GM23248 (cell line): ENCODE results near the gene BCL6. TPM values are rescaled to one million over a fixed set of nuclear protein-coding genes. Genes with fewer than 3 reads are reported as not detected.

Source experiments
- DNase-seq: peaks from one replicate; pipeline ENCODE4 v3.0.0-alpha.2; 2015
- H2AFZ ChIP-seq: fragments of 200-600 bp; sonication (generic); 2 replicates; pipeline ENCODE4 v1.6.1; 2016; ENCODE audit warnings: antibody characterized with exemption
- H3F3A ChIP-seq: fragments of 200-600 bp; sonication (generic); 2 replicates; pipeline ENCODE4 v1.6.1; 2016; ENCODE audit warnings: mild to moderate bottlenecking, antibody characterized with exemption, mixed run types; ENCODE audit not compliant: insufficient read depth
- H3K27ac ChIP-seq: fragments of 200-600 bp; sonication (generic); 2 replicates; pipeline ENCODE4 v1.5.1; 2016; ENCODE audit warnings: mild to moderate bottlenecking
- H3K27me3 ChIP-seq: fragments of 200-600 bp; sonication (generic); replicated peaks from 2 replicates; pipeline ENCODE4 v1.6.1; 2016; ENCODE audit warnings: mild to moderate bottlenecking; ENCODE audit not compliant: insufficient read depth
- H3K36me3 ChIP-seq: fragments of 200-600 bp; sonication (generic); 2 replicates; pipeline ENCODE4 v1.6.1; 2016; ENCODE audit warnings: low read depth, mild to moderate bottlenecking
- H3K4me1 ChIP-seq: fragments of 200-600 bp; sonication (generic); 2 replicates; pipeline ENCODE4 v1.6.1; 2016; ENCODE audit warnings: mild to moderate bottlenecking; ENCODE audit not compliant: insufficient read depth
- H3K4me2 ChIP-seq: fragments of 200-600 bp; sonication (generic); one replicate; pipeline ENCODE4 v1.6.1; 2016; ENCODE audit warnings: mild to moderate bottlenecking; ENCODE audit not compliant: unreplicated experiment
- H3K4me3 ChIP-seq: fragments of 200-600 bp; sonication (generic); 2 replicates; pipeline ENCODE4 v1.5.1; 2016; ENCODE audit warnings: mild to moderate bottlenecking
- H3K79me2 ChIP-seq: fragments of 200-600 bp; sonication (generic); 2 replicates; pipeline ENCODE4 v1.6.1; 2016; ENCODE audit warnings: mild to moderate bottlenecking; ENCODE audit not compliant: insufficient read depth
- H3K9ac ChIP-seq: fragments of 200-600 bp; sonication (generic); 2 replicates; pipeline ENCODE4 v1.6.1; 2016; ENCODE audit warnings: mild to moderate bottlenecking
- H3K9me2 ChIP-seq: fragments of 200-600 bp; sonication (generic); 2 replicates; pipeline ENCODE4 v1.6.1; 2016; ENCODE audit warnings: mixed run types, mild to moderate bottlenecking, moderate library complexity; ENCODE audit not compliant: insufficient read depth
- H3K9me3 ChIP-seq: fragments of 200-600 bp; sonication (generic); one replicate; pipeline ENCODE4 v1.6.1; 2017; ENCODE audit warnings: low read depth
- H4K20me1 ChIP-seq: fragments of 200-600 bp; sonication (generic); 2 replicates; pipeline ENCODE4 v1.6.0; 2016; ENCODE audit not compliant: insufficient read depth
- EZH2 ChIP-seq: fragments of 200-600 bp; sonication (generic); IDR thresholded peaks from 2 replicates; pipeline ENCODE4 v1.6.1; 2018; ENCODE audit warnings: antibody characterized with exemption, mild to moderate bottlenecking; ENCODE audit not compliant: insufficient read depth, poor library complexity, severe bottlenecking
- EZH2phosphoT487 ChIP-seq: fragments of 200-600 bp; sonication (generic); IDR thresholded peaks from 2 replicates; pipeline ENCODE4 v1.6.1; 2018; ENCODE audit warnings: antibody characterized with exemption, moderate library complexity, mild to moderate bottlenecking, low read depth; ENCODE audit not compliant: insufficient read depth
- WGBS, 2 experiments: methylation state at CpG; one replicate each; pipeline ENCODE4 v1.1.6; 2015 to 2017; ENCODE audit warnings: low lambda C conversion rate in 2 of 2, low coverage in 1 of 2; ENCODE audit errors: missing lambda C conversion rate in 2 of 2; 5-methylcytosine and 5-hydroxymethylcytosine counted together
- in situ Hi-C: fragments of 300-500 bp; cut with MboI; formaldehyde crosslinking; loops from 2 replicates; pipeline ENCODE4 v1.15.0; 2020
- polyA plus RNA-seq: library from polyadenylated mRNA; unstranded; fragments of >200 nt; fragmentation: Nextera tagmentation; extraction: Ambion mirVana; gene quantifications from 2 replicates; pipeline ENCODE4 v1.2.1, GENCODE V29; 2016
- total RNA-seq: library from RNA; depleted of rRNA; stranded (reverse); fragments of >200 nt; shearing (Covaris generic); gene quantifications from 2 replicates; pipeline ENCODE4 v1.2.3, GENCODE V29; 2014; rRNA removed

The BCL6 gene
- total and polyA plus RNA-seq, 2 experiments from 2014 or later: 8.7 to 32.3 TPM

GRCh38 chr3:187679638-187680396, 65.5 kb downstream of the BCL6 start:
- no peaks in the 10 kb centered on the region for H3K9me3 ChIP-seq
- no peak overlapping the region for H3K27ac ChIP-seq
- no peaks in the 10 kb centered on the region for H3K27me3 ChIP-seq
- no peaks in the 10 kb centered on the region for H3K79me2 ChIP-seq
- H3K4me3 ChIP-seq: no peak overlapping the region
- H2AFZ ChIP-seq: no peak overlapping the region
- peaks cover 8% of the 10 kb centered on the region for H3F3A ChIP-seq
- WGBS, 2 experiments: 22 to 24% methylated on average over 7 of the region's 7 CpGs
- no peak for TF ChIP-seq EZH2phosphoT487
- TF ChIP-seq EZH2: no peak
- no peak overlapping the region for H3K4me2 ChIP-seq
- no peak overlapping the region for H3K9ac ChIP-seq
- peaks cover 6% of the 10 kb centered on the region for H3K4me1 ChIP-seq
- H3K36me3 ChIP-seq: no peaks in the 10 kb centered on the region
- DNase-seq: peak; percentile 80
- no peaks in the 10 kb centered on the region for H4K20me1 ChIP-seq
- no peaks in the 10 kb centered on the region for H3K9me2 ChIP-seq
- in situ Hi-C loops: loop anchor here (5.0 to 25.0 kb wide), 3 partner anchors 363 to 843 kb away; partner anchors contain the start of gene ADIPOQ

DNA sequence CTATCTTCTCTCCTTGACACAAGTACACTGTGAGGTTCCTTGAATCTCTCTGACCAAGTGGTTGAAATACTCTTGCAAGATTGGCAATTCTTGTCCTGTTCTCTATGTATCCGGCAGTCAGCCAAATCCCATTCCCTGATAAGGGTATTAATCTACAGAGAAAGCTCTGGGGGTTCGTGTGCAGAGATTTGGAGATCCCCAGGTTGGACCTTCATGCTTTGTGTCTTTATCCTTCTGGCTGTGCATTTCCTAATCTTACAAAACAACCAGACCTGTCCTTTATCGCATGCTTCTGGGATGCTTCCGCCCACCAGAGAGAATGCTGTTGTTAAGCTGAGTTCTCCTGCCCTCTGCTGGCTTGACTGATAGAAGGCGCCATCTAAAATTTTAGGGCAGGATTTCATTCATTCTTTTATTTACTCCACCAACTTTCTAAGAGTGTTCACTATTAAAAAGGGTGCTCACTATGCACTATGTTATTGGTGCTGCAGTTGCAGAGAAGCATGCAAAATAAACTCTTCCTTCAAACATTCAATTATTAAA, 66.5 kb downstream of the BCL6 start:
- no peak overlapping the region for H3K4me2 ChIP-seq
- DNase-seq: peak; percentile 86
- WGBS, 2 experiments: 38 to 39% methylated on average over 5 of the region's 5 CpGs

DNA sequence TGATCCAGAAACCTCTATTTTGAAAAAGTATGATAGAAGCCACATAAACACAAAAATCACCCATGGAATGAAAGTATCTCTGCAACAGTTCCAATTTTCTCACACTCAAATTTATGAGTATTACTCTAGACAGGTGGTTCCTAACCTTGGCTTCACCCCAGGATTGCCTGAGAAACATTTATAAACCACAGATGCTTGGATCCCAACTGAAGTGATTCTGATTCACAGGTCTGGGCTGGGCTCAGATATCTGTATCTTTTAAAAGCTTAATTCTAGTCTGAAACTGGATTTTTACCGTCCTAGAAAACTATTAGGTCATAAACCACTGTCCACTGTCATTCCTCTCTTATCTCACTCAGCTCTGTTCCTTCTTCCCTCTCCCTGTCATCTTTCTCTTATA, 67.7 kb downstream of the BCL6 start:
- no peak for DNase-seq
- H3K4me3 ChIP-seq: no peak overlapping the region
- in situ Hi-C loops: loop anchor here (5.0 to 25.0 kb wide), 2 partner anchors 360 to 840 kb away; partner anchors contain the start of gene ADIPOQ
- H3K9me2 ChIP-seq: no peaks in the 10 kb centered on the region
- no peaks in the 10 kb centered on the region for H3K79me2 ChIP-seq
- peaks cover 14% of the 10 kb centered on the region for H3K27me3 ChIP-seq
- H3K36me3 ChIP-seq: no peaks in the 10 kb centered on the region
- H3K4me1 ChIP-seq: peaks cover 6% of the 10 kb centered on the region
- H3K9ac ChIP-seq: no peak overlapping the region
- no peaks in the 10 kb centered on the region for H3F3A ChIP-seq
- H4K20me1 ChIP-seq: no peaks in the 10 kb centered on the region
- H3K27ac ChIP-seq: no peak overlapping the region
- no peak overlapping the region for H2AFZ ChIP-seq
- WGBS, 2 experiments: 54 to 61% methylated on average over 1 of the region's 1 CpG
- no peak overlapping the region for H3K4me2 ChIP-seq
- TF ChIP-seq EZH2 (no peak), EZH2phosphoT487 (no peak)
- no peaks in the 10 kb centered on the region for H3K9me3 ChIP-seq

More for the DNA sequence above, 66.5 kb downstream of the BCL6 start:
- Histone ChIP-seq H3K4me3 (no peak overlapping the region), H3K4me1 (peaks cover 6% of the 10 kb centered on the region), H3K9me2 (no peaks in the 10 kb centered on the region), H3K27me3 (peaks cover 7% of the 10 kb centered on the region), H3K9me3 (no peaks in the 10 kb centered on the region), H3K36me3 (no peaks in the 10 kb centered on the region), H3K9ac (no peak overlapping the region), H3F3A (no peaks in the 10 kb centered on the region), H3K79me2 (no peaks in the 10 kb centered on the region), H2AFZ (no peak overlapping the region), H3K27ac (no peak overlapping the region), H4K20me1 (no peaks in the 10 kb centered on the region)
- in situ Hi-C loops: loop anchor here (5.0 to 25.0 kb wide), 2 partner anchors 361 to 841 kb away; partner anchors contain the start of gene ADIPOQ
- TF ChIP-seq EZH2phosphoT487: no peak
- no peak for TF ChIP-seq EZH2

DNA sequence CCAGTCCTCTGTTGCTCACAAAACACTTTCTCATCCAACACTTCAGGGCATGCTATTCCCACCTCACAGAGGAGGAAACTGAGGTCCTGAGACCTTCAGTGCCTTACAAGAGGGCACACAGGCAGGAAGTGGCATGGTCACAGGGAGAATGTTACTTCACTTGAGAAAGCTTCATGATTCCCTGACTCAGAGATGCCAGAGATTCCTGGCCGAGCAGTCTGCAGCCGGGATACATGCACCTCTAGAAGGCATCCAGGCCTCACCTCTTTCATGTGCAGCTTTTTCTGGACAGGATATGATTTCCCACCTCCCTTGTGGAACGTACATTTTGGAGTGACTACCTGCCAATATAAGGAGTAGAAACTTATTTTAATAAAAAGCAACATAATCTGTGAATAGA, 72.3 kb downstream of the BCL6 start:
- H4K20me1 ChIP-seq: no peaks in the 10 kb centered on the region
- H3K36me3 ChIP-seq: no peaks in the 10 kb centered on the region
- WGBS, 2 experiments: 42 to 45% methylated on average over 3 of the region's 3 CpGs
- H3K9ac ChIP-seq: no peak overlapping the region
- DNase-seq: peak; percentile 38
- H3K9me3 ChIP-seq: no peaks in the 10 kb centered on the region
- no peak overlapping the region for H3K27ac ChIP-seq
- no peaks in the 10 kb centered on the region for H3K9me2 ChIP-seq
- peaks cover 38% of the 10 kb centered on the region for H3K27me3 ChIP-seq
- no peak for TF ChIP-seq EZH2phosphoT487
- TF ChIP-seq EZH2: no peak
- no peaks in the 10 kb centered on the region for H3K4me1 ChIP-seq
- no peak overlapping the region for H2AFZ ChIP-seq
- no peaks in the 10 kb centered on the region for H3F3A ChIP-seq
- H3K79me2 ChIP-seq: no peaks in the 10 kb centered on the region
- no peak overlapping the region for H3K4me3 ChIP-seq
- in situ Hi-C loops: no loop called here
- no peak overlapping the region for H3K4me2 ChIP-seq

Other genes with a start within 250 kb of the BCL6 start
- gene SST, start 75.1 kb downstream of the BCL6 start, total RNA-seq: 1.6 TPM in 1 of 2 replicates, not detected in the other
- gene SST, start 75.1 kb downstream of the BCL6 start, polyA plus RNA-seq: 3.1 and 3.2 TPM in 2 replicates
- gene RTP2, start 42.9 kb downstream of the BCL6 start, total RNA-seq: not detected in 2 replicates
- not detected in 2 replicates for gene RTP2, start 42.9 kb downstream of the BCL6 start, polyA plus RNA-seq